ENCODE results near the gene TTYH3.

The TTYH3 gene

GRCh38 chr7:2616387-2617324 lies 15.1 kb upstream of the TTYH3 start:
- DNase-seq = no peak
- TF ChIP-seq POLR2A (IDR thresholded peaks at IDR 0.05; ENCODE audit: low read length) = no peak
- TF ChIP-seq GATA1 (IDR thresholded peaks at IDR 0.05; ENCODE audit: low read depth, low read length) = no peak

DNA sequence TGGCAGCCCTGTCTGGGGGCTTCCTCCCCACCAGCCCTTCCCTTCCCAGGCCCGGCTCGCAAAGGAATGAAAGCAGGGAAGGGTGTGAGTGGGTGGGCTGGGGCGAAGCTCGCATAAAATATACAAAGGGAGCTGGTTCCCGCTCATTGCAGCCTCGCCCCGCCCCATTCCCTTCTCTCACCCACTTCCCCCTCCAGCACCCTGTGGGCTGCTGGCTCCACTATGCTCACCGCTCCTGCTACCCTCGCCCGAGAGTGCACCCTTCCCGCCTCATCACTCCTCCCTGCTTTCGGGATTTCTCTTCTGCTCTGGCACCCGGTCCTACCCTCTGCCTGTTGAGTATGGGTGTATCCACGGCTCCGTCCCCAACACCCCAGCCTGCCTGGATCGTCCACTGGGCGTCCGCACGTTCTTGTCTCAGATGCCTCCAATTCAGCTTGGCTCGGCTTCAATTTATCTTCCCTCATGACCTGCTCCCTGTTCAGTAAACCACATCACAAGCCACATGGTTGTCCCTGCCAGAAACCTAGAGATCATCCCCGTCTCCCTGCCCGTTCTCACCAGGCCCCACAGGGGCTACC lies 14.4 kb upstream of the TTYH3 start:
- TF ChIP-seq POLR2A (IDR thresholded peaks at IDR 0.05; ENCODE audit: low read length) (no peak), GATA1 (IDR thresholded peaks at IDR 0.05; ENCODE audit: low read depth, low read length) (no peak)
- DNase-seq = no peak

GRCh38 chr7:2619116-2619515 lies 12.7 kb upstream of the TTYH3 start:
- no peak for DNase-seq
- TF ChIP-seq GATA1 (IDR thresholded peaks at IDR 0.05; ENCODE audit: low read depth, low read length) = no peak
- no peak for TF ChIP-seq POLR2A (IDR thresholded peaks at IDR 0.05; ENCODE audit: low read length)

DNA sequence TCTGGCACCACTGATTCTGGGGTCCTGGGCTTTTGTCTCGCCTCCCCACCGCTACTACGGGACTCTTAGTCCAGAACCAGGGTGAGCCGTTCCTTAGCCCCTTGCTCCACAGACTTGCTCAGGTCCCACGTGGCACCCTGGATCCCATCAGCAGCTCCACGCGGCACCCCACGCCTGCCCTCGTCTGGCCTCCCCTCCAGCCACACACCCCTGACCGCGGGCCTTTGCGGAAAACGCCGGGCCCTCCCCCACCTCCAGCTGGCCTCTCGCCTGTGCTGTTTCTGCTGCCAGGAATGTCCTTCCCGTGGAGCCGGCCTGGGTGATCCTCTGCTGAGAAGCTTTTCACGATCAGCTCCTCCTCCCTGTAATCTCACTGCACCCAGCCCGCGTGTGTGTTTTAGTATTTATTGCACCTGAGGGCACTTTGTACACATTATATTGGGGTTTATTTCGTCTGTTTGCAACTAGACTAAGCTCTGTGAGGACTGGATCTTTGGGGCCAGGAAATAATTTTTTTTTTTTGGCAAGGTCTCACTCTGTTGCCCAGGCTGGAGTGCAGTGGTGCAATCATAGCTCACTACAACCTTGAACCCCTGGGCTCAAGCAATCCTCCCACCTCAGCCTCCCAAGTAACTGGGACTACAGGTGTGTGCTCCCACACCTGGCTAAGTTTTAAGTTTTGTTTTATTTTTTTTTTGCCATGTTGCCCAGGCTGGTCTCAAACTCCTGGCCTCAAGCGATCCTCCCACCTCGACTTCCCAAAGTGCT lies 10.5 kb upstream of the TTYH3 start:
- TF ChIP-seq POLR2A (IDR thresholded peaks at IDR 0.05; ENCODE audit: low read length) = no peak
- no peak for TF ChIP-seq GATA1 (IDR thresholded peaks at IDR 0.05; ENCODE audit: low read depth, low read length)
- DNase-seq = no peak

DNA sequence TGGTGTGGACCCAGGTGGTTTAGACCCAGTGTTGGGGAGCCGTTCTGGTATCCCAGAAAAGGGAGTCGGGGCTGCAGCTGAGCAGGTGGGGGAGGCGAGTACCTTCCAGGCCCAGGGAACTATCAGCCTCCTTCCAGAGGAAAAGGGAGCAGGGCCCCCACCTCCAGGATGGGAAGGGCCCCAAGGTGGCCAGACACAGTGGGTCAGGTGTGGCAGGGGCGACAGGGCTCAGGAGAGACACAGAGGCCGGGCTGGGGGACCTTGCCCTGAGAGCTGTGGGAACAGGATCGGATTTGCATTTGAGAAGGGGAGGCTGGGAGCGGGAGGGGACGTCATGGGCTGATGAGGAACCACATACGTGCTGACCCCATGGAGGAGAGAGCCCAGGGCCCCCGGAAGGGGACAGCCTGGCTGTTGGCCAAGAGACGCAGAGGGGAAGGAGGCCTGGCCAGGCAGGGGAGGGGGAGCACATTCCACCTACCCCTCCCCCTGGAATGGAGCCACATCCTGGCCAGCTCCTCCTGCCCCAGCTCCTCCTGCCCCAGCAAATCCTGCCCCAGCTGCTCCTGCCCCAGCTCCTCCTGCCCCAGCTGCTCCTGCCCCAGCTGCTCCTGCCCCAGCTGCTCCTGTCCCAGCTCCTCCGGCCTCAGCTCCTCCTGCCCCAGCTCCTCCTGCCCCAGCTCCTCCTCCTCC lies 9.7 kb upstream of the TTYH3 start:
- DNase-seq = no peak

GRCh38 chr7:2622869-2623697 lies 8.7 kb upstream of the TTYH3 start:
- DNase-seq = no peak
- TF ChIP-seq POLR2A (IDR thresholded peaks at IDR 0.05; ENCODE audit: low read length) (no peak), GATA1 (IDR thresholded peaks at IDR 0.05; ENCODE audit: low read depth, low read length) (no peak)

More for the DNA sequence above, 9.7 kb upstream of the TTYH3 start:
- TF ChIP-seq GATA1 (IDR thresholded peaks at IDR 0.05; ENCODE audit: low read depth, low read length) = no peak
- no peak for TF ChIP-seq POLR2A (IDR thresholded peaks at IDR 0.05; ENCODE audit: low read length)

DNA sequence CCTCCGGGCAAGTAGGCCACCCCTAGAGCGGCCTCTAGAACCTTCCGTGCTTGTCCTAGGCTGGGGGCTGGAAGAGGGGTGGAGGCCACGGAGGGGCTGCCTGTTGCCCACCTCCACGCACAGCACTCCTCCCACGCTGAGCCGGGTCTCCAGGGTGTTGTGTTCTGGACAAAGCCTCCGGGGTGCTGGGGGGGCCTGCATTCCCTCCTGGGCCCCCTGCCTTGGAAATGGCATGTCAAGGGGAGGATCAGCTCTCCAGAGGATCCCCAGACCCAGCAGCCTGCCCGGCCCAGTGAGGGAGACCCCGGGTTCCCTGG lies 8.1 kb upstream of the TTYH3 start:
- TF ChIP-seq POLR2A (IDR thresholded peaks at IDR 0.05; ENCODE audit: low read length) (no peak), GATA1 (IDR thresholded peaks at IDR 0.05; ENCODE audit: low read depth, low read length) (no peak)
- no peak for DNase-seq

GRCh38 chr7:2624293-2624886 lies 7.4 kb upstream of the TTYH3 start:
- DNase-seq = no peak
- no peak for TF ChIP-seq POLR2A (IDR thresholded peaks at IDR 0.05; ENCODE audit: low read length)
- no peak for TF ChIP-seq GATA1 (IDR thresholded peaks at IDR 0.05; ENCODE audit: low read depth, low read length)

- DNase-seq = no peak
- no peak for TF ChIP-seq GATA1 (IDR thresholded peaks at IDR 0.05; ENCODE audit: low read depth, low read length)
- TF ChIP-seq POLR2A (IDR thresholded peaks at IDR 0.05; ENCODE audit: low read length) = no peak
Measured at GRCh38 chr7:2626498-2627117, 5.2 kb upstream of the TTYH3 start.

DNA sequence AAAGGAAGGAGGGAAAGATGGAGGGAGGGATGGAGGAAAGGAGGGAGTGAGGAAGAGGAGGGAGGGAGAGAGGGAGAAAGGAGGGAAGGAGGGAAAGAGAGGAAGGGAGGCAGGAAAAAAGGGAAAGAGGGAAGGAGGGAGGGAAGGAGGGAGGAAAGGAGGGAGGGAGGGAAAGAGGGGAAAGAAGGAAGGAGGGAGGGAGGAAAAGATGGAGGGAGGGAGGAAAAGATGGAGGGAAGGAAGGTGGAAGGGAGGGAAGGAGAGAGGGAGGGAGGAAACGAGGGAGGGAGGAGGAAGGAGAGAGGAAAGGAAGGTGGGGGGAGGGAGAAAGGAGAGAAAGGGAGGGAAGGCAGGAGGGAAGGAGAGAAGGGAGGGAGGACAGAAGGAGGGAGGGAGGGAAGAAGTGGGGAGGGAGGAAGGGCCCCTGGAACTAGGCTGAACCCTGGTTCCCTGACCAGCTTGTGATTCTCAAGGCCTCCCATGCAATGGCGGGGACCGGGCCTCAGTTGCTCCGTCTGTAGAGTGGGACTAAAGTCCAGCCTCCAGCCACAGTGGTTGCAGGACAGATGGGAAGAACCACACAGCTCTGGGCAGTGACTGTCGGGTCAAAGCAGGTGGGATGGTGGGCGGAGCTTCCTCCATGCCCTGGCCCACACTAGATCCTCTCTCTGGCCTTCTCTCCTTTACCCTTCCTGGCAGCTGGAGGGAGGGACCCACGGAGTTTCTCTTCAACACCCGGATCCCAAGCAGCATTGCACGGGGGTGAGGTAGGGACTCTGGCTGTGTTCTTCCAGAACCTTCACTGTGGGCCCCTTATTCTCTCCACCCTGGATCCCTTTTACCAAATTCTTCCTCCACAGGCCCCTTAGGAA lies 4.3 kb upstream of the TTYH3 start:
- no peak for TF ChIP-seq POLR2A (IDR thresholded peaks at IDR 0.05; ENCODE audit: low read length)
- TF ChIP-seq GATA1 (IDR thresholded peaks at IDR 0.05; ENCODE audit: low read depth, low read length) = no peak
- DNase-seq = no peak

GRCh38 chr7:2628130-2628482 lies 3.7 kb upstream of the TTYH3 start:
- no peak for DNase-seq
- TF ChIP-seq GATA1 (IDR thresholded peaks at IDR 0.05; ENCODE audit: low read depth, low read length) (no peak), POLR2A (IDR thresholded peaks at IDR 0.05; ENCODE audit: low read length) (no peak)

Measured in erythroblast (primary cell).